AG09319 (cell line): ENCODE measurements around the gene WIPF2.

Source experiments
- DNase-seq: peaks from one replicate; pipeline ENCODE4 v3.0.0-alpha.2; 2010; ENCODE audit warnings: low read depth; ENCODE audit errors: extremely low read depth
- CTCF ChIP-seq: IDR thresholded peaks from 2 replicates; pipeline ENCODE4 v1.5.1; 2011; ENCODE audit warnings: low read depth, mild to moderate bottlenecking, inconsistent platforms, low read length, moderate library complexity

Gene WIPF2

GRCh38 chr17:40327735-40328385, 108.8 kb downstream of the WIPF2 start:
- TF ChIP-seq CTCF, result no peak
- DNase-seq, result no peak

- DNase-seq, result no peak
Measured at GRCh38 chr17:40328386-40328766, 109.3 kb downstream of the WIPF2 start.

GRCh38 chr17:40329839-40330794, 111.0 kb downstream of the WIPF2 start:
- DNase-seq, result no peak
- no peak for TF ChIP-seq CTCF

More at GRCh38 chr17:40328386-40328766, 109.3 kb downstream of the WIPF2 start:
- TF ChIP-seq CTCF, result no peak

GRCh38 chr17:40330850-40331470, 111.9 kb downstream of the WIPF2 start:
- DNase-seq, result no peak
- no peak for TF ChIP-seq CTCF

GRCh38 chr17:40331743-40332641, 112.9 kb downstream of the WIPF2 start:
- no peak for TF ChIP-seq CTCF
- DNase-seq, result peak; percentile 52
